OCI-LY7 (cell line): Measurements from ENCODE around the gene ENTPD6. TPM values are rescaled to one million over a fixed set of nuclear protein-coding genes. Genes with fewer than 3 reads are reported as not detected.

Source experiments
- BruUV-seq: library from RNA; stranded (reverse); fragments of 400-500 nt; replicated peaks from 2 replicates; lab custom pipeline; 2021; lab: Mats Ljungman, UMichigan
- CTCF ChIA-PET: fragments of 300-600 bp; sonication (Branson Sonifier 250); formaldehyde crosslinking; loops from one replicate; lab custom pipeline; 2022; ENCODE audit warnings: antibody characterized with exemption; ENCODE audit not compliant: unreplicated experiment; lab: Charles Lee
- POLR2A ChIA-PET: fragments of 300-600 bp; sonication (Branson Sonifier 250); formaldehyde crosslinking; loops from one replicate; lab custom pipeline; 2022; ENCODE audit warnings: antibody characterized with exemption; lab: Charles Lee
- DNase-seq: peaks from one replicate; pipeline ENCODE4 v3.0.0-alpha.2; 2015; ENCODE audit warnings: low spot score
- H2AFZ ChIP-seq: fragments of 200-600 bp; sonication (generic), shearing (Covaris generic); 2 replicates; pipeline ENCODE4 v1.6.1; 2014; ENCODE audit warnings: mild to moderate bottlenecking, antibody characterized with exemption, low read length, moderate library complexity
- H3K27ac ChIP-seq: fragments of 200-600 bp; sonication (generic); 2 replicates; pipeline ENCODE4 v1.5.1; 2014; ENCODE audit warnings: mixed run types, low read depth, mild to moderate bottlenecking, moderate library complexity, low read length, inconsistent platforms; ENCODE audit not compliant: poor library complexity, severe bottlenecking
- H3K36me3 ChIP-seq: fragments of 200-600 bp; sonication (generic); 2 replicates; pipeline ENCODE4 v1.6.1; 2014; ENCODE audit warnings: mild to moderate bottlenecking, antibody characterized with exemption, low read length, moderate library complexity, mixed read lengths; ENCODE audit not compliant: insufficient read depth
- H3K4me1 ChIP-seq: fragments of 200-600 bp; sonication (generic); 2 replicates; pipeline ENCODE4 v1.5.1; 2014; ENCODE audit warnings: mild to moderate bottlenecking, low read length; ENCODE audit not compliant: insufficient read depth, poor library complexity, severe bottlenecking
- H3K4me2 ChIP-seq: fragments of 200-600 bp; sonication (generic); 2 replicates; pipeline ENCODE4 v1.6.1; 2014; ENCODE audit warnings: mild to moderate bottlenecking, low read length
- H3K4me3 ChIP-seq: fragments of 200-600 bp; sonication (generic); 2 replicates; pipeline ENCODE4 v1.5.1; 2014; ENCODE audit warnings: mild to moderate bottlenecking, low read depth, low read length; ENCODE audit not compliant: poor library complexity, severe bottlenecking
- H3K79me2 ChIP-seq: fragments of 200-600 bp; sonication (generic); 2 replicates; pipeline ENCODE4 v1.6.1; 2016; ENCODE audit warnings: low read depth, mild to moderate bottlenecking, low read length, moderate library complexity, mixed read lengths; ENCODE audit not compliant: insufficient read depth
- H3K9me2 ChIP-seq: fragments of 200-600 bp; sonication (generic); 2 replicates; pipeline ENCODE4 v1.6.1; 2016; ENCODE audit warnings: mild to moderate bottlenecking, low read length, mixed read lengths; ENCODE audit not compliant: insufficient read depth
- H3K9me3 ChIP-seq: fragments of 200-600 bp; sonication (generic); 2 replicates; pipeline ENCODE4 v1.6.1; 2014; ENCODE audit warnings: mild to moderate bottlenecking, mixed run types, low read length, mixed read lengths
- H4K20me1 ChIP-seq: fragments of 200-600 bp; sonication (generic); 2 replicates; pipeline ENCODE4 v1.6.1; 2014; ENCODE audit warnings: mild to moderate bottlenecking, antibody characterized with exemption, low read length, moderate library complexity, mixed read lengths; ENCODE audit not compliant: insufficient read depth
- EZH2phosphoT487 ChIP-seq: fragments of 200-600 bp; sonication (generic); IDR thresholded peaks from 2 replicates; pipeline ENCODE4 v1.6.1; 2018; ENCODE audit warnings: low read depth, borderline replicate concordance, mild to moderate bottlenecking, mixed run types, antibody characterized with exemption, low read length, moderate library complexity, mixed read lengths
- intact Hi-C: fragments of 100-400 bp; cut with micrococcal nuclease; formaldehyde crosslinking; loops from one replicate; pipeline ENCODE4 v1.10.0; 2022; ENCODE audit not compliant: unreplicated experiment
- total RNA-seq, 2 experiments: library from RNA; depleted of rRNA in 1 of 2; stranded (reverse); fragments of >200 nt in 1 of 2; shearing (Covaris generic) in 1 of 2; gene quantifications; 2 replicates each; pipeline ENCODE4 v1.2.3, GENCODE V29; 2014 to 2022
- TF ChIP-seq, protein P1 (sequence below): fragments of 200-600 bp; sonication (generic); conservative IDR thresholded peaks from 2 replicates; pipeline ENCODE4 v1.5.1; 2014; ENCODE audit warnings: mild to moderate bottlenecking, antibody characterized with exemption, low read length, moderate library complexity, mixed read lengths

Gene ENTPD6
- total RNA-seq, 2 experiments from 2014 or later: 4.2 TPM; not detected in 1

DNA sequence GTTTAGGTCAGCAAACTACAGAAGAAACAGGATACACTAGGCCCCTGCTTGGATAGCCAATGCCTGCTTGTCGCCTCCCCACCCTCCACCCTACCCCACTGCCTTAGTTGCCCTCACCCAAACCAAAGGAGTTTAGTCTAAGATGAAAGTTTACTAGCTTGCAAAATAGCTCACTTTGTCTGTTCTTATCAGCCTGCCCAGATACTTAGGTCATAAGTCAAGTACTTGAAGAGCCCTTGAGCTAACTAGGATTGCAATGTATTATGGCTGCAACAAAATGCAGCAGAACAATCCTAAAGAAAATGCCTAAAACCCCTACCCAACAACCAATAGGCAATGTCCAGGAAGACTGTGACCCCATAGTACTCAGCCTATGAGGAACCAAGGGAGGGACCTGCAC, 7.3 kb upstream of the ENTPD6 start:
- Histone ChIP-seq H3K79me2 (no peaks in the 10 kb centered on the region), H4K20me1 (no peaks in the 10 kb centered on the region), H3K9me2 (no peaks in the 10 kb centered on the region), H3K36me3 (no peaks in the 10 kb centered on the region), H3K27ac (no peak overlapping the region), H3K9me3 (no peaks in the 10 kb centered on the region), H3K4me3 (no peak overlapping the region), H3K4me2 (no peak overlapping the region), H2AFZ (no peak overlapping the region), H3K4me1 (no peaks in the 10 kb centered on the region)
- intact Hi-C loops: no loop called here
- DNase-seq: no peak
- TF ChIP-seq EZH2phosphoT487: no peak
- TF ChIP-seq, protein P1, sequence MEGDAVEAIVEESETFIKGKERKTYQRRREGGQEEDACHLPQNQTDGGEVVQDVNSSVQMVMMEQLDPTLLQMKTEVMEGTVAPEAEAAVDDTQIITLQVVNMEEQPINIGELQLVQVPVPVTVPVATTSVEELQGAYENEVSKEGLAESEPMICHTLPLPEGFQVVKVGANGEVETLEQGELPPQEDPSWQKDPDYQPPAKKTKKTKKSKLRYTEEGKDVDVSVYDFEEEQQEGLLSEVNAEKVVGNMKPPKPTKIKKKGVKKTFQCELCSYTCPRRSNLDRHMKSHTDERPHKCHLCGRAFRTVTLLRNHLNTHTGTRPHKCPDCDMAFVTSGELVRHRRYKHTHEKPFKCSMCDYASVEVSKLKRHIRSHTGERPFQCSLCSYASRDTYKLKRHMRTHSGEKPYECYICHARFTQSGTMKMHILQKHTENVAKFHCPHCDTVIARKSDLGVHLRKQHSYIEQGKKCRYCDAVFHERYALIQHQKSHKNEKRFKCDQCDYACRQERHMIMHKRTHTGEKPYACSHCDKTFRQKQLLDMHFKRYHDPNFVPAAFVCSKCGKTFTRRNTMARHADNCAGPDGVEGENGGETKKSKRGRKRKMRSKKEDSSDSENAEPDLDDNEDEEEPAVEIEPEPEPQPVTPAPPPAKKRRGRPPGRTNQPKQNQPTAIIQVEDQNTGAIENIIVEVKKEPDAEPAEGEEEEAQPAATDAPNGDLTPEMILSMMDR: no peak
- CTCF ChIA-PET: no interaction called here
- BruUV-seq: no TSS peak
- POLR2A ChIA-PET: no interaction called here

DNA sequence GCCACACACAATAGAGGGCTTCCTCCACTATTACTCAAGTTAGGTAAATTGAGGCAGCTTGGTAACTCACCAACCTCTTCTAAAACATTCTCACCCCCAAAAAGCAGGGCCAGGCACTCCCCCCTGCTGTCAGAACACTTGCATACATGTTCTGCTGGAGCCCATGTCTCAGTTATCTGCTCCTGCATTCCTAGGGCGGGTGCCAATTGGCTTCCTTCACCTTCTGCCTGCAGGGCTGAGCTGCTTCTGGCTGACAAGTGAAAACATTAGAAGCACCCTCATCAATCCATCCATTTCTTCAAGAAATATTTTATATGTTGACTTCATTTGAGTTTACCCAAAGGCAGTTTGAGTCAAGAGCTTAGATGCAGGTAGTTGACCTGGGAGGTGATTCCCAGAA, 4.5 kb upstream of the ENTPD6 start:
- no peak overlapping the region for H3K4me2 ChIP-seq
- DNase-seq: no peak
- TF ChIP-seq, protein P1: no peak
- no peak for TF ChIP-seq EZH2phosphoT487
- CTCF ChIA-PET: no interaction called here
- no peaks in the 10 kb centered on the region for H3K79me2 ChIP-seq
- no peaks in the 10 kb centered on the region for H3K36me3 ChIP-seq
- POLR2A ChIA-PET: no interaction called here
- H3K9me2 ChIP-seq: no peaks in the 10 kb centered on the region
- H3K27ac ChIP-seq: no peak overlapping the region
- H2AFZ ChIP-seq: no peak overlapping the region
- H3K9me3 ChIP-seq: no peaks in the 10 kb centered on the region
- intact Hi-C loops: no loop called here
- H3K4me3 ChIP-seq: no peak overlapping the region
- H3K4me1 ChIP-seq: no peaks in the 10 kb centered on the region
- BruUV-seq: no TSS peak
- no peaks in the 10 kb centered on the region for H4K20me1 ChIP-seq

DNA sequence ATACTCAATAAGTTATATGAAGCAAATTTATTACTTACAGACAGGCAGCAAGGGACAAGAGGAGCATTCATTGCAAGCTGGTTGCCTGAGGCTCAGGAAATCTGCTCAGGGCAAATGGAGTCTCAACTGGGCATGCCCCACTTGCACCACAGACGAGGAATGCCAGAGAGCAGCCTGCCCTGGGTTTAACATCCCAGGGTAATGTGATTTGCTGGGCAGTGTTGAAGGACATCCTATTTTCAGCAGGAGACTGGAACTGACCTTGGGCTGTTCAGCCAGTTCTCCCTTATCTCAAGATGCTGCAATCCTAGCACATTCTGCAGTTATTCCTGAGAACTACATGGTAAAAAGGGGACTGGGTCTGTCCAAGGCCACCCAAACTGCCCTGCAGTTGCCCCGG, 3.8 kb upstream of the ENTPD6 start:
- Histone ChIP-seq H3K4me2 (no peak overlapping the region), H3K36me3 (no peaks in the 10 kb centered on the region), H3K9me2 (no peaks in the 10 kb centered on the region), H3K79me2 (no peaks in the 10 kb centered on the region), H4K20me1 (no peaks in the 10 kb centered on the region), H3K4me1 (no peaks in the 10 kb centered on the region), H3K9me3 (no peaks in the 10 kb centered on the region), H2AFZ (no peak overlapping the region), H3K4me3 (no peak overlapping the region), H3K27ac (no peak overlapping the region)
- CTCF ChIA-PET: no interaction called here
- no peak for TF ChIP-seq EZH2phosphoT487
- TF ChIP-seq, protein P1: no peak
- intact Hi-C loops: no loop called here
- DNase-seq: no peak
- POLR2A ChIA-PET: no interaction called here
- BruUV-seq: no TSS peak
